ENCODE data around the gene SMG5. TPM values are rescaled to one million over a fixed set of nuclear protein-coding genes. Genes with fewer than 3 reads are reported as not detected.

Gene SMG5
- total RNA-seq, 2 donors from 2014 or later, result 65.2 to 107 TPM

- H3K9ac ChIP-seq (ENCODE audit: low read depth in 2 of 2, low read length in 2 of 2), result no peak overlapping the region
- H3K4me1 ChIP-seq, result peaks cover 7% of the 10 kb centered on the region
- intact Hi-C loops (cut with DNase I), result no loop called here
- no peak overlapping the region for H3K27ac ChIP-seq
- H3K4me3 ChIP-seq, result no peak overlapping the region
- no peak for DNase-seq
- TF ChIP-seq, protein P1, sequence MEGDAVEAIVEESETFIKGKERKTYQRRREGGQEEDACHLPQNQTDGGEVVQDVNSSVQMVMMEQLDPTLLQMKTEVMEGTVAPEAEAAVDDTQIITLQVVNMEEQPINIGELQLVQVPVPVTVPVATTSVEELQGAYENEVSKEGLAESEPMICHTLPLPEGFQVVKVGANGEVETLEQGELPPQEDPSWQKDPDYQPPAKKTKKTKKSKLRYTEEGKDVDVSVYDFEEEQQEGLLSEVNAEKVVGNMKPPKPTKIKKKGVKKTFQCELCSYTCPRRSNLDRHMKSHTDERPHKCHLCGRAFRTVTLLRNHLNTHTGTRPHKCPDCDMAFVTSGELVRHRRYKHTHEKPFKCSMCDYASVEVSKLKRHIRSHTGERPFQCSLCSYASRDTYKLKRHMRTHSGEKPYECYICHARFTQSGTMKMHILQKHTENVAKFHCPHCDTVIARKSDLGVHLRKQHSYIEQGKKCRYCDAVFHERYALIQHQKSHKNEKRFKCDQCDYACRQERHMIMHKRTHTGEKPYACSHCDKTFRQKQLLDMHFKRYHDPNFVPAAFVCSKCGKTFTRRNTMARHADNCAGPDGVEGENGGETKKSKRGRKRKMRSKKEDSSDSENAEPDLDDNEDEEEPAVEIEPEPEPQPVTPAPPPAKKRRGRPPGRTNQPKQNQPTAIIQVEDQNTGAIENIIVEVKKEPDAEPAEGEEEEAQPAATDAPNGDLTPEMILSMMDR (IDR thresholded peaks at IDR 0.05), result no peak
- H3K27me3 ChIP-seq, result no peaks in the 10 kb centered on the region
- no peaks in the 10 kb centered on the region for H3K9me3 ChIP-seq
- H3K36me3 ChIP-seq, result no peaks in the 10 kb centered on the region
These were observed 3.4 kb upstream of the SMG5 start for GRCh38 chr1:156286061-156286460.

- H3K4me3 ChIP-seq, result no peak overlapping the region
- no peaks in the 10 kb centered on the region for H3K27me3 ChIP-seq
- H3K9ac ChIP-seq (ENCODE audit: low read depth in 2 of 2, low read length in 2 of 2), result no peak overlapping the region
- no peak overlapping the region for H3K27ac ChIP-seq
- H3K9me3 ChIP-seq, result no peaks in the 10 kb centered on the region
- no peak for DNase-seq
- intact Hi-C loops (cut with DNase I), result no loop called here
- TF ChIP-seq, protein P1 (IDR thresholded peaks at IDR 0.05), result no peak
- peaks cover 13% of the 10 kb centered on the region for H3K4me1 ChIP-seq
- no peaks in the 10 kb centered on the region for H3K36me3 ChIP-seq
These were observed 2.8 kb upstream of the SMG5 start for GRCh38 chr1:156285437-156285836.

GRCh38 chr1:156284757-156285156 is 2.1 kb upstream of the SMG5 start:
- Histone ChIP-seq H3K27ac (no peak overlapping the region), H3K4me1 (peaks cover 14% of the 10 kb centered on the region), H3K9me3 (no peaks in the 10 kb centered on the region), H3K4me3 (no peak overlapping the region), H3K36me3 (no peaks in the 10 kb centered on the region), H3K27me3 (no peaks in the 10 kb centered on the region), H3K9ac (ENCODE audit: low read depth in 2 of 2, low read length in 2 of 2) (peak overlapping the region in 1 of 2 donors; percentile 31)
- no peak for DNase-seq
- intact Hi-C loops (cut with DNase I), result no loop called here
- TF ChIP-seq, protein P1 (IDR thresholded peaks at IDR 0.05), result no peak

- DNase-seq, result peak; percentile 44
- TF ChIP-seq, protein P1 (IDR thresholded peaks at IDR 0.05), result no peak
These were observed 1.5 kb upstream of the SMG5 start, which contains the start of gene TMEM79 for GRCh38 chr1:156284112-156284511. TSS of gene TMEM79 (plus strand) at chr1:156284325. CDS start at chr1:156285227, 902 bp downstream.

GRCh38 chr1:156283521-156283920 is 896 bp upstream of the SMG5 start:
- peak overlapping the region; percentile 64 to 77 for H3K9ac ChIP-seq (ENCODE audit: low read depth in 2 of 2, low read length in 2 of 2)
- peak overlapping the region; percentile 86 for H3K4me3 ChIP-seq
- no peaks in the 10 kb centered on the region for H3K36me3 ChIP-seq
- H3K27me3 ChIP-seq, result no peaks in the 10 kb centered on the region
- intact Hi-C loops (cut with DNase I), result no loop called here
- peak overlapping the region; percentile 91 for H3K27ac ChIP-seq
- TF ChIP-seq, protein P1 (IDR thresholded peaks at IDR 0.05), result no peak
- peaks cover 14% of the 10 kb centered on the region for H3K4me1 ChIP-seq
- DNase-seq, result no peak
- no peaks in the 10 kb centered on the region for H3K9me3 ChIP-seq

More at GRCh38 chr1:156284112-156284511, 1.5 kb upstream of the SMG5 start, which contains the start of gene TMEM79:
- intact Hi-C loops (cut with DNase I), result no loop called here
- peaks cover 14% of the 10 kb centered on the region for H3K4me1 ChIP-seq
- H3K36me3 ChIP-seq, result no peaks in the 10 kb centered on the region
- no peaks in the 10 kb centered on the region for H3K27me3 ChIP-seq
- H3K9me3 ChIP-seq, result no peaks in the 10 kb centered on the region
- H3K9ac ChIP-seq (ENCODE audit: low read depth in 2 of 2, low read length in 2 of 2), result peak within 1 kb of the TSS; percentile 64 to 77
- peak within 1 kb of the TSS; percentile 86 for H3K4me3 ChIP-seq
- H3K27ac ChIP-seq, result peak within 1 kb of the TSS; percentile 91
